CD4-positive, alpha-beta T cell treated with Interferon gamma for 1 hour (primary cell): ENCODE measurements around the gene ALKBH5.

ENCODE experiments used
- DNase-seq: peaks from one replicate; pipeline ENCODE4 v3.0.0-alpha.2; 2020

The ALKBH5 gene

DNA sequence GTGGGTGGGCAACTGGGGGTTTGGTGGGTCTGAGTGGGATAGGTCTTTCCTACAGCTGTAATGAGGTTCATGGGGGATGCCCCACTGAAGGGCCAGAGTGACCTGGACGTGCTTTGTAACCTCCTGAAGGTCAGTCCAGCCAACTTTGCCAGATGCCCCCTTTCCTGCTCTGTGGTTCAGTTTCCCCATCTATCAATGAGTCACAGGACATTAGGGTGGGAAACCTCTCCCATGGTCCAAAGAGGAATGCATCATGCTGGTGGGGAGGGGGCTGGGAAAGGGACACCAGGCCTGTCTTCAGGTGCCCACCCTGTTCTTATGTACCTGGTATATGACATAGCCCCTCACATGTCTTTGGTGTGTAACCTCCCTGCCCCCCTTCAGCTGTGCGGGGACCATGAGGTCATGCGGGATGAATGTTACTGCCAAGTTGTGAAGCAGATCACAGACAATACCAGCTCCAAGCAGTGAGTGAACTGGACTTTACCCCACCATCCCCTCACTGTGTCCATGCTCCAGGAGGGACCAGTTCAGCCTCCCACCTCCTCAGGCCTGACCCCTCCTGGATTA, 24.0 kb upstream of the ALKBH5 start:
- no peak for DNase-seq

- DNase-seq, result no peak
Measured at GRCh38 chr17:18160128-18160856, 23.3 kb upstream of the ALKBH5 start.

DNA sequence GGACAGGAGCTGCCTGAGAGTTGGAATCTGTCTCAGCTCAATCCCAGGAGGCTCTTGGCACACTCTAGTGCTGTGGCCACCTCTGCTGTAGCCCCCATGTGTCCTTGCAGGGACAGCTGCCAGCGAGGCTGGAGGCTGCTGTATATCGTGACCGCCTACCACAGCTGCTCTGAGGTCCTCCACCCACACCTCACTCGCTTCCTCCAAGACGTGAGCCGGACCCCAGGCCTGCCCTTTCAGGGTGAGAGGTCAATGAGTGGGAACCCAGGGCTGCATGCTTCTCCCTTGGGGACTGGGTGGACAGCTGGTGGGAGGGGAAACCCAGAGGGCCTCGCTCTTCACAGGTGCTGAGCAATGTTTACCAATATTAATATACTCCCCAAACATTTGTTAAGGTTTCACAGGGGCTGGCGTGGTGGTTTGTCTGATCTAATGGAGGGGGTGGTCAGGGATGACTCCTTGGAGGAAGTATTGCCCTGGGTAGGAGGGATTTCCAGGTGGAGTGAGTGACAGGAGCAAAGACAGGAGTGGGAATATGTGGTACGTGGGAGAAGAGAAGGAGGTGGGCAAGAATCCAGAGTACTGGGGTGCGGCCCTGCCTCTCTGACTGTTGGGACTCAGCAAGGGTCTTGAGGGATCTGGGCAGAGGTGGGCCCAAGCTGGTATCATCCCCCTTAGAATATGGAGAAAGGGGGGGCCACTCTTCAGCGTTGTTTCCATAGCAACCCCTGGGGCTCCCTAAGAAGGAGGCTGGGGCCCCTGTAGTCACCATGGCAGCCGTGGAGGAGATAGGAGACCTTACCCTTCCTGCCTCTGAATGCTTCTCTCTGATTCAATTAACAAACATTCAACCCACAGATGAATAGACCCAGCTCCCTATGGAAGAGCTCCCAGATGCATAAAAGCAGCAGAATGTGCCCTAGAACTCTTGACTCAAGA, 22.2 kb upstream of the ALKBH5 start:
- DNase-seq, result no peak

DNA sequence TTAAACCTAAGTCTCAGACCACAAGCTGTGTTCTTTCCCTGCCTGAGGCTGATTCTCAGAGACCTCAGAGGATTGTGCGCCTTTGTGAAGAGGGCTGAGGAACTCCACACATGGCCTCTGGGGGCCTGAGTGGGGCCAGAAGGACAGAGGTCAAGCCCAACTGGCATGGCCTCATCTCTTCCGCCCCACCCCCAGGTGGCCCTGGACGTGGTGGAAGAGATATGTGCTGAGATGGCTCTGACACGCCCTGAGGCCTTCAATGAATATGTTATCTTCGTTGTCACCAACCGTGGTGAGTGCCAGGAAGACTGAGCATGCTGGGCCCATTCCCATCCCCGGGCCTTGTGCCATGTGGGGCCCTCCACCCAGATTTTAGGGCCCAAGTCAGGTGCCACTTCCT, 20.1 kb upstream of the ALKBH5 start:
- no peak for DNase-seq

GRCh38 chr17:18166894-18167293, 16.7 kb upstream of the ALKBH5 start:
- no peak for DNase-seq

GRCh38 chr17:18167421-18167820, 16.2 kb upstream of the ALKBH5 start:
- DNase-seq, result no peak

DNA sequence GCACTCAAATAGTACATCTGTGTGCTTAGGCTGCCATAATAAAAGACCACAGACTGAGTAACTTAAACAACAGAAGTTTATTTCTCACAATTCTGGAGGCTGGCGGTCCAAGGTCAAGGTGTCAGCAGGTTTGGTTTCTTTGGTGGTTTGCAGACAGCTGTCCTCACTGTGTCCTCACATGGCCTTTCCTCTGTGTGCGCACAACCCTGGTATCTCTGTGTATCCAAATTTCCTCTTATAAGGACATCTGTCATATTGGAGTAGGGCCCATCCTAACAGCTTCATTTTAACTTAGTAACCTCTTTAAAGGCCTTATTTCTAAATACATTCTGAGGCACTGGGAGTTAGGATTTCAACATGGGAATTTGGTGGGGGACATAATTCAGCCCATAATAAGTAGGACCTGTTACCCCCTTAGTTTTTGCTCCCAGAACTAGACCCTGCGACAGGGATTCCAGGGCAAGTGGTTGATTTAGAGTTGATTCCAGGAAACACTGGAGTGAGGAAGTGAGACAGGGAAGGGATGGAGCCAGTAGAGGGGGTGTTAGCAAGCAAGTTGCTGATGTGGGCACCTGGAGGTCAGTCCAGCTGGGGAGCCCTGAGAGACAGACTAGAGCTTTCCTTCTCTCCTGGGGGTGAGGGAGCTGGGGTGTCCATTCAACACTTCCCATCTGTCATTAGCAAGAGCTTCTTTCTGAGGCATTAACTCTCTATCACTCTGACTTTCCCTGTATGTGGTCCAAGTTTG, 10.9 kb upstream of the ALKBH5 start:
- DNase-seq, result no peak

DNA sequence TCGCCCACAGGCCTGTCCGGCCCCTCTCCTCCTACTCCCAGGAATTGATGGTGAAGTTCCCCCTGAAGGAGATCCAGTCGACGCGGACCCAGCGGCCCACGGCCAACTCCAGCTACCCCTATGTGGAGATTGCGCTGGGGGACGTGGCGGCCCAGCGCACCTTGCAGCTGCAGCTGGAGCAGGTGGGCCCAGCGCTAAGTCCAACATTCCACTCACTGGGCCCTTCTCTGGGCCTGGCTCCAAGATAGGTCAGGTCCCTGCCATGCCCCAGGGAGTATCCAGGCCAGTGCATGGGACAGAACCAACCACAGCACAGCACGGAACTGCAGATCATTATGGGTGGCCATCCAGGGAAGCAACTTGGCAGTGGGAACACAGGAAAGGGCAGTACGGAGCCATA, 9.9 kb upstream of the ALKBH5 start:
- DNase-seq, result no peak

- peak; percentile 47 for DNase-seq
Measured at GRCh38 chr17:18176176-18176575, 7.5 kb upstream of the ALKBH5 start.

DNA sequence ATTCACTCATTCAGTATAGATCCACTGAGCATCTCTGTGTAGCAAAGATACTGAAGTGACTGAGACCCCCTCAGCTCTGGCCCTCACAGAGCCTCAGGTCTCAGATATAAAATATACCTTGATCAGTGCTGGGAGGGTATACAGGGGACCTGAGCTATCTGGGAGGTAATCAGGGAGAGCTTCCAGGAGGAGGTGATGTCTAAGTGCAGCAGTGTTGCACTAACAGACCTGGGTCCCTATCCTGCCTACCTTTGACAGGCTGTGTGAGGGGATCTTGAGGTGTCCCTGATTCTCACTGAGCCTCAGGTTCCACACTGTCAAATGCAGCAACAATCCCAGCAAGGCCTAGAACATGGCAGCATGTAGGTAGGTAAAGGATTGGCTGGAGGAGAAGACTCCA, 6.5 kb upstream of the ALKBH5 start:
- no peak for DNase-seq

GRCh38 chr17:18177722-18178121, 5.9 kb upstream of the ALKBH5 start:
- DNase-seq, result no peak

DNA sequence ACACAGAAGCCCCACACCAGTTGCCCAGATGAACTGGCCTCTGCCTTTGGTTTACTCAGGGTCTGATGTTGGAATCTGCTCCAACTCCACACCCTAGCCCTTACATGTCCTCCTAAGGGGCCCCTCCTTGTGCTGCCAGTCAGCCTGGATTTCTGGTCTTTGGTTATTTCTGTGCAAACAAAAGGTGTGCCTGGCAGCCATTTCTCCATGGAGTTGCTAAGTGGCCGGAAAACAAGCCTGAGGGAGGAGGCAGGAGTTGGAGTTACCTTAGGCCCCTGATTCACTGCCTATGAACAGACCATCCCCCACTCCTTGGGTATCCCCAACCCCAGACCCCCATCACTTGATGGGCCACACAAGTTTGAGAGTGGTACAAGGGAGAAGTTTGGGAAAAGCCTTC, 4.4 kb upstream of the ALKBH5 start:
- no peak for DNase-seq

DNA sequence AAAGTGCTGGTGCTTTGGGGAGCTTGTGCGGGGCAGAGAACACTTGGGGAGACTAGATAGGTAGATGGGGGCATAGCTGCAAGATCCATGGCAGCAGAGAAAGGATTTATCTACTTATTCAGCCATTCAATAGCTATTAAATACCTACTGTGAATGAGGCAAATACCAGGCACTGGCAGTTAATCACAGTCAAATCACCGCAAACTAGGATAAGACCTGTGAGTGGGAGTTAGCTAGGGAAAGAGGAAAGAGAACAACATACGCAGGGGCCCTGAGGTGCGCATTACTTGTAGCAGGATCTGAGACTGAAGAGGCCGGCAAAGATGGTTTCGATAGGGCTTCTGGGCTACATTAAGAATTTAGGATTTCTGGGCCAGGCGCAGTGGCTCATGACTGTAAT, 3.8 kb upstream of the ALKBH5 start:
- no peak for DNase-seq

GRCh38 chr17:18181358-18181757, 2.3 kb upstream of the ALKBH5 start:
- DNase-seq, result no peak

- no peak for DNase-seq
Measured at GRCh38 chr17:18182110-18182977, 1.3 kb upstream of the ALKBH5 start.

GRCh38 chr17:18182978-18183333, 672 bp upstream of the ALKBH5 start:
- peak; percentile 82 for DNase-seq

- DNase-seq, result peak; percentile 82
Measured at GRCh38 chr17:18184143-18185031, 759 bp downstream of the ALKBH5 start.

DNA sequence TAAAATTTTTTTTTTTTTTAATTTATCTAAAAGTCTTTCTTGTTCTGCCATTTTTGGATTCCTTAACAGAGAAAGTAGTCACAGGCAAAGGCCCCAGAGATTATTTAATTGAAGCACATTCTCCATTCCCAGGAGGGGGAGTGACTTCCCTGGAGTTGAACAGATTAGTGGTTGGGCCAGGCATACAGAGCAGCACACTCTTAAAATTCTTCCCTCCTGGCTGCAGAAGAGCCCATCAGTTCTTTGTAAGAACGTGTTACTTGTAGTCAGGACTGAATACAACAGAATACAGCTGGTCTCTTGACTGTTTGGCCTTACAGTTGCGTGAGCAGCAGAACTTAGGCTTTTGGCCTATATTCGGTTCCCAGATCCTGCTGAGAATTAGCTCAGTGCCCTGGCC, 1.8 kb downstream of the ALKBH5 start:
- no peak for DNase-seq

DNA sequence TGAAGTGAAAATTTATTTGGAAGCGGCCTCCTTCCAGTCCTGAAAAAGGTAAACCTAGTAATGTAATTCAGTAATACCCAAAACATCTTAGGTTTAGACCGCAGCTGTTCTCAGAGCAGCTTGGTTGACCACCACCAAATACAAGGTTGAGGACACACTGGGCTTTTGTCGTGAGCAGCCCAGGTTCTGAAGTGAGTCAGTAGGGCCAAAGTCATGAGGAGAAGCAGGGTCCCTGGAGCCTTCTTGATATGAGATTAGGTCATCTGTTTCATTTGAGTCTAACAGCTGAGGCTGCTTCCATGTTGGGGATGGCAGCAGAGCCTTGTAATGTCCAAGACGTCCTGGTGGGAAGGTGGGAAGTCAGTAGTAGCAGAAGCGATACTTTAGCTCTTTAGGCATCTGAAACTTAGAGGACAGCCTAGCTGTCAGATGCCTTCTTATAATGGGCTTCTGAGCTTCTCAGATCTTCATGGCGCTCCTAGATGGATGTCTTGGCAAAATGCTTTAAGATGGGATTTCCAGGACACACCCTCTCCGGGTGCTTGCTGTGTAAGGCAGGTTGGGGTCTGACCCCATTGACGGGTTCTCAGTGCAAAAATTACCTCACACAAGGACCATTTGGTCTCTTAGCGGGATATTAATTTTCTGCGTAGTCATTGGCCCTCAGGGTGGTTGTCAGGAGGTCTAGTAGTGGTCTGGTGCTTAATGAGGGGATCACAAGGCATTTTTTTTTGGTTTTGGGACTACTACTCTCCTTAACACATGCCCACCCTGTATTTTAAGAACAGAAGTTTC, 2.4 kb downstream of the ALKBH5 start:
- no peak for DNase-seq

- DNase-seq, result no peak
Measured at GRCh38 chr17:18186627-18186982, 3.0 kb downstream of the ALKBH5 start.
